COR-L47 (cell line): Measurements from ENCODE around the gene FIBCD1.
"Not testable (repeated sequence)": the region's sequence is repeated elsewhere in the genome, so short reads cannot be mapped to it uniquely, and the experiment has no call there.

ENCODE experiments used
- DNase-seq: peaks from one replicate; lab custom pipeline; 2025; lab: John Stamatoyannopoulos, UW

The FIBCD1 gene

GRCh38 chr9:130921989-130922892, 16.8 kb downstream of the FIBCD1 start:
- DNase-seq = no peak

DNA sequence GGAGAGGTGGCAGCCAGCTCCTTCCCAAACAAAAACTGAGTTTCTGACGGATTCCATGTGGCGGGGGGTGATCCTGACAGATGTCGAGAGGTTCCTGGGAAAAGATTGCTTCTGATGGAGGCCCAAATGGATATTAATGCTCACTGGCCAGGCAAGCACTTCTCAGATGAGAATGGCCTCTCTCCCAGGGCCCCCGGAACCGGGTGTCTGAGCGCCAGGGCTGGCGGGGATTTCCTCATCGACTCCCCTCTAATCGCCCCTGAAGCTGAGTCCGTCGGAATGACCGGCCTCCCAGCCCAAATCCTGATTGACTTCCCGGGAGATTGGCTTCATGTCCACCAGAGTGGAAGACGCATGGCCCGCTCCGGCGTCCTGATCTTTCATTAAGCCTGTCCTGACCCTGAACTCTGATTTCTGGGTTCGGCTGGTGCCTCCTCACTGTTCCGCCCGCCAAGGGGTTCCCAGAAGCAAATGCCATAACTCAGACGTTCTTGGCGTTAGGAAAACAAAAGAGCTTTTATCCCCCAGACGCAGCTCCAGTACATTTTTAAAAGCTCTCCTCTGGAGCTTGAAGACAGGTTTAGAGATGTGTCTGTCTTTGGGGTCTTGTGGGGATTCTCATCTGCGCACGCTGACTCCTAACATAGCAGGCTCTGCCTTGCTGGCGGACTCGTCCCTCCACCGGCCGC, 17.6 kb downstream of the FIBCD1 start:
- no peak for DNase-seq

DNA sequence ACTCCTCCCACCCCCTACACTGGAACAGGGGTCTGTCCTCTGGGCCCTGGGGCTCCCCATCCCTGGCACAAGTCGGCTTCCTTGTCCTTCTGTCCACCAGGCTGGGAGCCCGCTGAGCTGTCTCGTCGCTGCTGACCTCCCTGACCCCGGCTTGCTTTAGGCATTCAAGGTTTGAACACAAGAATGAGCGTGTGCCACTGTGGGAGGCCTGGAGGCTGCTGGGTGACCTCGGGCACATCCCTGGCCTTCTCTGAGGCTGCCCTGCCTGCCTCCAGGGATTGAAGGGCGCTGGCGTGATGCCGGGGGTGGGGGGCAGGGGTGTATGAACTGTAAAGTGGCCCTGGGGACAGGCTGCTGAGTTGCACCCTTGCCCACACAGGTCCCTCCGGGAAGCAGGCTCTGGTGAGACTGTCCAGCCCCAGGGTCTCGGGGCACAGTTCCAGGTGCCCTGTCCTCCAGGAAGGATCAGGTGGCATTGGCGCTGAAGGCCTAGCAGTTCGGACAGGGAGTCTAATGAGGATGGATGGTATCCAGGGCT, 18.2 kb downstream of the FIBCD1 start:
- DNase-seq = no peak

- DNase-seq = no peak
Measured at GRCh38 chr9:130920233-130920632, 18.8 kb downstream of the FIBCD1 start.

GRCh38 chr9:130919559-130920145, 19.4 kb downstream of the FIBCD1 start:
- DNase-seq = no peak

DNA sequence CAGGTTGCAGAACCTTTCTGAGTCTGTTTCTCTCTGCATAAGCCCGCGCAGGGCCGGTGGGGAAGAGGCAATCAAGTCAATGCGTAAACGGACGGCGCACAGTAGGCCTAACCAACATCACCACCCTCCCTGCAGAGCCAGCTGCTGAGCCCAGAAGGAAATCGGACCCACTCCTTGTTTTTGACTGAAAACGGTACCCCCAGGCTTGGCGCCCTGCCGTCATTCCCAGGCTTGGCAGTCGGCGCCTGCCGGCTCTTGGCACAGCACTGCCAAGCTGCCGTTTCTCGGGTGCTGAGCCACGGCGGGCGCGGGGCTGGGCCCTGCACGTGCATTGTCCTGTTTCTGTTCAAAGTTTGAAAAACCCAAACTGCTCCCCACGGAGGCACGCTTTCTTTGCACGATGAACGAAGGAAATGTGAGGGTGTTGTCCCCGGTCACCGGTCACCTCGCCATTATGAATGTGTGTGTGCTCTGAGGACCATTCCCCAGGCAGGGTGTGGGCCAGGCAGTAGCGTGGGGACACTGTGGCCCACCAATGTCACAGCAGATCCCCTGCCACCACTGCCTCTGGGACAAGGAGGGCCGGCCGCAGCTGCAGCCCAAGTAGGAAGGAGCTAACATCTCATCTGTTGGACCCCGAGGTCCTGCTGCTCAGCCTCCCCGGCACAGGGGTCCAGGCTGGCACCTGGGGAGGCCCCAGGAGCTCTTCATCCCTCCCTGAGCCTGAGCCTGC, 20.1 kb downstream of the FIBCD1 start:
- DNase-seq = no peak

DNA sequence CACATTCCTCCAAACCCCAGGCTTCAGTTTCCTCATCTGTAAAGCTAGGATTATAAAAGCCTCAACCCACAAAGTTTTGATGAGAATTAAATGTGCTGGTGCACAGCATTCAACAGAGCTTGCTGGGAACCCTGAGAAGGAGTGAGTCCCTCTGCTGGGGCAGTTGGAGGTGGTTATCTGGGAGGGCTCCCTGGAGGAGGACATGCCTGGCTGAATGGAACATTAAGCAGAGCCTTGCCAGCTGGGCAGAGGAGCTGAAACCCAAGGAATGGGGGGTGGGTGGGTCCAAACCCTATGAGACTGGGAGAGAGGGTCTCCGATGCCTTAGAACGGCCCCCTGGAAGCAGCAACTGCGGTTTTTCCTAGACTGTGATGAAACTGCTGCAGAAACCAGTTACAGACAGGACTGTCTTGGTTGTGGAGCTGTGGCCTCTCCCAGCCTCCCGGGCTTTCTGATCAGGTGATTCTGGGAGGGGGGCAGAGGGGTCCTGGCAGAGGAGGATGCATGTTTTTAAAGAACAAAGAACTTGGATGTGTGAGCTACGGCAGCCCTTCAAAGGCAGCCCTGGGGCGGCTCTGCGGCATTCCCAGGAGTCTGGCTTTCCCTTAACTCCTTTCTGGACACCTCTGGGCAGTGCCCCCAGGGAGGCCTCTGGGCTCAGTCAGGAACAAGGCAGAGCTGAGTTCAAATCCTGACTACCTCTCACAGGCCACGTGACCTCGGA, 20.8 kb downstream of the FIBCD1 start:
- no peak for DNase-seq

DNA sequence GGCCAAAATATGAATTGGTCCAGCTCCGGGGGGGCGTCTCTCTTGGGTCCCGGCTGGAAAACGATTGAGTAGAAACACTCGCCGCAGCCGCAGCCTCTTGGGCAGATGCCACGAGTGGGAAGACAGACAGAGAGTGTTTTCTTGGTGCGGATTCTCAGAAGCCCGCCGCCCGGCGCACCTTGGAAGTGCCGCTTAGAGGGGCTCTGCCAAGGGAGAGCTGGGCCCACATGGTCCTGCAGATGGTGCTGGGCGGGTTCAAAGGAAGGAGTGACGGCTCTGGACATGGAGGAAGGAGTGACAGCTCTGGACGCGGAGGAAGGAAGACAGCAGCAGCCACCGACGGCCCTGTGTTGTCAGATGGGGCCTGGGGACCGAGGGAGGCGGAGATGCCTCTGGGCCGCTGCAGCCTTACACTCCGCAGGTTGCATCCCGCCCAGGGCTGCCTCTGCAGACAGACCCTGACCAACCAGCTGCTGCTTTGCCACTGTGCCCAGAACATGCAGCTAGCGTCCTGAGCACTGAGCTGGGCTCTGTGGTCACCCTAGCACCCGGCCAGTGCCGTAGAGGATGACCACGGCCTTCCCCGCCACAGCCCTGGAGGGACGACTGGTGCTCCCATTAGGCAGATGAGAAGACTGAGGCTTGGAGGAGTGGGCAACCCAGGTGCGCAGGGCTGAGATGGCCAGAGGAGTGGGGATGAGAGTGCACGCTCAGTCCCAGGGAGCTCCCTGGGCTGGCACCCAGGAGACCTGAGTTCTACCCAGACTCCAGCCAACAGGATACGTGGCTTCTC, 21.7 kb downstream of the FIBCD1 start:
- no peak for DNase-seq

DNA sequence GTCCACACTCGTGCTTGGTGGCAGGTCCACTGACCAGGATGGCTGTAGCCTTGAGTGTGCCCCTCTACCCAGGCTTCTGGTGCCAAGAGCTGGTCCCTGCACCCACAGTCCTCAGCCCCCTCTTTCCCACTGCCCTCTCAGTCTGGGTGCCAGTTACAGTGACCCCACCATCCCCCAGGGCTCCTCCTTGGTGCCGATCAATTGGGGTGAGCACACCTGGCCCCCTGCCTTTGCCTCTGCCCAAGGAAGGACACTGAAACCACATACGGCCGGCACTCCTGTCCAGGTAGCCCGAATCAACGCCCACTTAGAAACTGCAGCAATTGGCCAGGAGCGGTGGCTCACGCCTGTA, 24.0 kb downstream of the FIBCD1 start:
- no peak for DNase-seq

GRCh38 chr9:130914417-130915095, 24.5 kb downstream of the FIBCD1 start:
- DNase-seq = no peak

GRCh38 chr9:130913599-130914416, 25.2 kb downstream of the FIBCD1 start:
- DNase-seq = no peak

GRCh38 chr9:130912932-130913598, 26.0 kb downstream of the FIBCD1 start:
- DNase-seq = no peak

DNA sequence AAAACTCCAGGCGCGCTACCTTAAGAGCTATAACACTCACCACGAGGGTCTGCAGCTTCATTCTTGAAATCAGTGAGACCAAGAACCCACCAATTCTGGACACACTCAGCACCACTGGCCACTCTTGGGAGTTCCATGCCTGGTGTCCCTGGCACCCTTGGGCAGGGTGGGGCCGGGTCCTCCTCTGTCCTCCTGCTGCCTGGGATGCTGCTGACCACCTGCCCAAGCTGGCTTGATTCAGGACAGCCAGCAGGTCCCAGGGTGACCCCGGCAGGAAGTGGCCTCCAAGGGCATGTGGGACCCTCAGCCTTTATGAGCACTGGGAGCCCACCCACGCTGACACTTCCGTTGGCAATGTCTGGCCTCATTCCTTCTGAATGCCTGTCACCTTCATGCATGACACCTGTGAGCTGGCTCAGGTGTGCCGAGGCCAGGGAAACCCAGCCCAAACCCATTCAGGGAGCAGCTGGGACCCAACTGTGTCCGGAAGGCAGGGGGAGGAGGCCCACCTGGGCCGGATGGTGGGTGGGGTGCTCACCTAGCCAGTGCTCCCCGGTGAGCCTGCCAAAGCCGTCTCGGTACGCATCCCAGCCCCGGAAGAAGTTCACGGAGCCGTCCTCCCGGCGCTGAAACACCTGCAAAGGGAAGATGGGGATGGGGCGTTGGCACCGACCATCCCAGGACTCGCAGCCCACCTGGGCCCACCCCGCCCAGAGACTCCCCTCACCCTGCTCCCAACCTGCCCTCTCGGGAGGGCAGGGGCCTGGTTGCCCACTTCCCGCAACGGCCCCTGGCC, 27.6 kb downstream of the FIBCD1 start:
- DNase-seq = no peak

DNA sequence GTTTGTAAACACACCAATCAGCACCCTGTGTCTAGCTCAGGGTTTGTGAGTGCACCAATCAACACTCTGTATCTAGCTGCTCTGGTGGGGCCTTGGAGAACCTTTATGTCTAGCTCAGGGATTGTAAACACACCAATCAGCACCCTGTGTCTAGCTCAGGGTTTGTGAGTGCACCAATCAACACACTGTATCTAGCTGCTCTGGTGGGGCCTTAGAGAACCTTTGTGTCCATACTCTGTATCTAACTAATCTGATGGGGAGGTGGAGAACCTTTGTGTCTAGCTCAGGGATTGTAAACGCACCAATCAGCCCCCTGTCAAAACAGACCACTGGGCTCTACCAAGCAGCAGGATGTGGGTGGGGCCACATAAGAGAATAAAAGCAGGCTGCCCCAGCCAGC, 28.4 kb downstream of the FIBCD1 start:
- DNase-seq = not testable (repeated sequence)

GRCh38 chr9:130910041-130910440, 29.0 kb downstream of the FIBCD1 start:
- not testable (repeated sequence) for DNase-seq

DNA sequence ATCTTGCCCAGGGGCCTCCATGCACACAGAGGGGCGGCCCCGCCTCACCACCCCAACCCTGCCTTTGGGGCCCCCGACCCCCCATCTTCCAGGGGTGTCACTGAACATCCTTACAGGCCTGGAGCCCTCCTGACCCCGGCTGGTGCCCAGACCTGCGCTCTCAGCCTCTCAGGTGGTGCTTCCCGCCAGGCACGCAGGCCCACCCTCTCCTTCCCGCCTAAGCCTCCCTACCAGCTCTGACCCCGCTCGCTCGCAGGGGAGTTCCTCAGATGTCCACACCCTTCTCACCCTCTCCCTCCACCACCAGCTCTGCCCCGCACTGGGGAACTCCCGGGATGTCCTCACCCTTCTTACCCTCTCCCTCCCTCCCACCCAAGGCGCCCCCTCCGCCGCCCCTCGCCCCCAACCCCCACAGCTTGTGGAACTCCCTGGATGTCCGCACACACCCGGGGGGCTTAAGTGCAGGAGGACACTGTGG, 30.1 kb downstream of the FIBCD1 start:
- no peak for DNase-seq

DNA sequence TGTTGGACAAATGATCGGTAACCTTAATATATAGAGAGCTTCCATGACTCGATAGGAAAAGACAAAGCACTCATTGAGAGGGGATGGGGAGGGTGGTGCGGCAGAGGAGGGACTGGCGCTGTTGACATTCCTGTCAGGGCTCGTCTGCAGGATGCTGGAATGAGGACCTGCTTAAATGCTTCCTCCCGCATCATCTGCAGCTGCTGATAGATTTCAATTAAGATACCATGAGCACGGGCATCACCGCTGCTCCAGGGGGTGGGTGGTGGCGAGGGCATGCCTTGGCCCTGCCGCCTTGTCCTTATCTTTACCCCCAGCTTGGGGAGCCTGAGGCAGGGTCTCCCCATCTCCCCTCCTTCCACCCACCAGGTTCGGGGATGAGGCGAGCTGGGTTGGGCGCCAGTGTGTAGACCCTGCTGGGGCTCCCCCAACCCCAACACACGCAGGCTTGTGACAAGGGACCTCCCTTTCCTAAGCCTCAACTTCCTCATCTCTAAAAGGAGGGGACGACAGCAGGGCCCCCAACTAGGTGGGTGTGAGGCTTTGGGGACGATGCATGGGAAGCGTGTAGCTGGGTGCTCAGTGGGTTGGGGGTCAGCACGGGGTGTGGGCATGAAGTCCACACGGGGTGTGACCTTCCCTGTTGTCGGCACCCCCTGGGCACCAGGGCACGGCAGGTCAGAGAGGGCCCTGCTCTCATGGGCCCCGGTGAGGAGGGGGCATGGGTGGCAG, 30.7 kb downstream of the FIBCD1 start:
- DNase-seq = no peak
